Measurements from ENCODE around the gene C9orf152.
"Not testable (repeated sequence)": the region's sequence is repeated elsewhere in the genome, so short reads cannot be mapped to it uniquely, and the experiment has no call there.

The C9orf152 gene

GRCh38 chr9:110241858-110242321 lies 33.9 kb upstream of the C9orf152 start:
- no peak for TF ChIP-seq POLR2A (IDR thresholded peaks at IDR 0.05; ENCODE audit: low read depth, low read length)
- no peak for FAIRE-seq
- DNase-seq (ENCODE audit: insufficient read length, low spot score): no peak

- TF ChIP-seq POLR2A (IDR thresholded peaks at IDR 0.05; ENCODE audit: low read depth, low read length): no peak
- DNase-seq (ENCODE audit: insufficient read length, low spot score) (no peak), FAIRE-seq (no peak)
Measured at GRCh38 chr9:110241260-110241857, 33.4 kb upstream of the C9orf152 start.

- DNase-seq (ENCODE audit: insufficient read length, low spot score) (no peak), FAIRE-seq (no peak)
- no peak for TF ChIP-seq POLR2A (IDR thresholded peaks at IDR 0.05; ENCODE audit: low read depth, low read length)
Measured at GRCh38 chr9:110240198-110240597, 32.2 kb upstream of the C9orf152 start.

DNA sequence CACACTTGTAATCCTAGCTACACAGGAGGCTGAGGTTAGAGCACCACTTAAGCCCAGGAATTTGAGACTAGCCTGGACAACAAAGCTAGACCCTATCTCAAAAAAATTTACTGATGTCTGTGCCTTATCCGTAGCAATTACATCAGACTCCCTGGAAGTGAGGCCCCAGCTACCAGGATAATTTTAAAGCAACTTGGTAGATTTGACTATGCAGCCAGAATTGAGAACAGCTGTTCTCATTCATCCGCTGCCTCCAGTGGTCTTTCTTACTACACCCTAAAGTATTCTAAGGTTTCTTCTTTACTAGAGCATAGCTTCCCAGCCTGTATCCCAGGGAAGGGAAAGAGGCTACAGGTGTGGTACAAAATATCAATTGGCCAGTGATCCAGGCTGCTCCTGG lies 20.4 kb upstream of the C9orf152 start:
- DNase-seq (ENCODE audit: insufficient read length, low spot score): no peak
- no peak for FAIRE-seq

DNA sequence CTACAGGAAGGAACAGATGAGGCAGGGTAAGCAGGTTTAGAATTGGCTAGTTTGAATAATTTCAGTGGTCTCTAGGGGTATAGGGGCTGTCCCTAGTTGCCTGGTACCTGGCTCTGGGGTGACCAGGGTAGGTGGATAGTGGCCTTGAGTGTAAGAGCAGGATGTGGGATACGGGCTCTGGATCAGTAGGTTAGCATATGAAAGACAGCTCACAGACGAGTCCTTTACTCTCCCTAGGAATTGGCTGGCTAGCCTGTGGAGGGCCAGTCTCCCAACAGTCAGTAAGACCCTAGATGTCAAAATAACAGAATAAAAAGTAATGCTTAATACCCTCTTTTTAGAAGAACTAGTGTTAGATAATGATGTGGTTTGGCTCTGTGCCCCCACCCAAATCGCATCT lies 16.6 kb upstream of the C9orf152 start:
- DNase-seq (ENCODE audit: insufficient read length, low spot score) (no peak), FAIRE-seq (no peak)
- TF ChIP-seq POLR2A (IDR thresholded peaks at IDR 0.05; ENCODE audit: low read depth, low read length): no peak

More for the DNA sequence above, 20.4 kb upstream of the C9orf152 start:
- no peak for TF ChIP-seq POLR2A (IDR thresholded peaks at IDR 0.05; ENCODE audit: low read depth, low read length)

DNA sequence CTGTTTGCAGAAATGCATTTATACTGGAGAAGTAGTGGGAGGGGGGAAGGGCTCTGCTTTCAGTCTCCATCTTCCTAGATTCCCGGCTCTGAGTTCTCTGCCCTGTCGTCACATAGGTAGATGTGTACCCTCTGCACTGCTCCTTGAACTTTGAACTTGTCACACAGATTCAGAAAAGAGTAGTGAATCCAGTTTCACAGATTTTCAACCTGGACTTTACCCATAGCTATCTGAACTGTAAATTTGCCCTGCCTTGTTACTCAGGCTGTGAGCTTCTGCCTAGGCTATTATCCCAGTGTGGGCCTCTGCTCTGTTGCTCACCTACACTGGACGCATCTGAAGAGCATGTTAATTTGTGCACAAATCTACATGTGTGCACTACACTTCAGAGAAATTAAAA lies 12.8 kb upstream of the C9orf152 start:
- DNase-seq (ENCODE audit: insufficient read length, low spot score) (no peak), FAIRE-seq (no peak)
- TF ChIP-seq POLR2A (IDR thresholded peaks at IDR 0.05; ENCODE audit: low read depth, low read length): no peak

- DNase-seq (ENCODE audit: insufficient read length, low spot score): no peak
- FAIRE-seq: peak; percentile 87
- TF ChIP-seq POLR2A (IDR thresholded peaks at IDR 0.05; ENCODE audit: low read depth, low read length): no peak
Measured at GRCh38 chr9:110217656-110218099, 9.7 kb upstream of the C9orf152 start.

DNA sequence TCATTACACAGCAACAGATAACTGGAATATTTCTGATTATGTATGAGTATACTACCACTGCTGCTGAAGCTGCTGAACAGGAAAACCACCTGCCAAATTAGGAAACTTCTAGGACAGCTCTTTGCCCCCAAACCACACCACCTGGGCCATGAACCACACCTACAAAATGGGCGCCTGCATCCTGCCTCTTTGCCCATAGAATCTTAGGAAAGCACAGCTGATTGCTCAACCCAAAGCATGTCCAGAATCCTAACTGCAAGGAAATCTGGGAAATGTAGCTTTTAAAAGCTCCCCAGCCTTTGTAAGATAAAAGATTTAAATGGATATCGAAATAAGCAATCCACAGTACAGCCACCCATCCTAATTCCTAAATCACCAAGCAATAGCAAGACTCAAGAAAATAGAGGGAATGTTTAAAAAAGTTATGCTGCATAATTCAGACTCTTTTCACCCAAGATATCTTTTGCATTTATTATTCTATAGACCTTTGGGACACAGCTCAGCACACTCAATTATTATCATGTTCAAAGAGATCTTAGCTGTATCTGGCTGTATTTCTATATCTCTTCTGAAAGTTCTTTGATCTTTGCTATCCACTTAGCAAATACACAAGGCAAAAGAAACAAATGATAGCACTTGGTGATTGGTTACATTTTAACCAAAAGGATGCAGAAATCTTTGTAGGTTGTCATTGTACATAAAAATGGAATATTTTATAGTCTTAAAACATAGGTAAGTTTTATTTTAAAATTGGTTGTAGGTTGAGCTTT lies 6.8 kb upstream of the C9orf152 start:
- FAIRE-seq (no peak), DNase-seq (ENCODE audit: insufficient read length, low spot score) (no peak)
- TF ChIP-seq POLR2A (IDR thresholded peaks at IDR 0.05; ENCODE audit: low read depth, low read length): no peak

GRCh38 chr9:110214090-110214489 lies 6.1 kb upstream of the C9orf152 start:
- DNase-seq (ENCODE audit: insufficient read length, low spot score) (peak; percentile 40), FAIRE-seq (peak; percentile 23)
- no peak for TF ChIP-seq POLR2A (IDR thresholded peaks at IDR 0.05; ENCODE audit: low read depth, low read length)

GRCh38 chr9:110213413-110214044 lies 5.6 kb upstream of the C9orf152 start:
- FAIRE-seq (no peak), DNase-seq (ENCODE audit: insufficient read length, low spot score) (no peak)
- no peak for TF ChIP-seq POLR2A (IDR thresholded peaks at IDR 0.05; ENCODE audit: low read depth, low read length)

GRCh38 chr9:110207071-110207641 lies 803 bp downstream of the C9orf152 start:
- FAIRE-seq: no peak
- no peak for DNase-seq (ENCODE audit: insufficient read length, low spot score)
- no peak for TF ChIP-seq POLR2A (IDR thresholded peaks at IDR 0.05; ENCODE audit: low read depth, low read length)

DNA sequence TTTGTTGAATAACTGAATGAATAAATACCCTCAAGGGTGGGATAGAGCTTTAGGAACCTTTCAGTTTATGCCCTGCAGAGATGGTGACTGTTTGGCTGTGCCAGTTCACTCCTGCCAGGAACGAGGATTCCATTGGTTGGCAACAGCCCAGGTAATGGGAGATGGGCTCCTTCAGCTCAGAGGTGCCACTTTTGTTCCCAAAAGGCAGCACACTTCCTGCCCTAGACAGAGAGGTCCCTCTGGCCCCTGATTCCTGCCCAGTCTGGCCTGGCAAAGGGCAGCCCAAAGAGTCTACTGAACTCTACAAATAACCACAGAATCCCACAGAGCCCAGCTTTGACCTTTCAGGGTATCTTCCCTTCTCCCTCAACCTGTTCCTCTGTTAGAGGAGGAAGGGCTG lies 1.6 kb downstream of the C9orf152 start:
- DNase-seq (ENCODE audit: insufficient read length, low spot score) (no peak), FAIRE-seq (no peak)
- TF ChIP-seq POLR2A (IDR thresholded peaks at IDR 0.05; ENCODE audit: low read depth, low read length): no peak

GRCh38 chr9:110205612-110206011 lies 2.3 kb downstream of the C9orf152 start:
- not testable (repeated sequence) for DNase-seq (ENCODE audit: insufficient read length, low spot score); FAIRE-seq

- DNase-seq (ENCODE audit: insufficient read length, low spot score): no peak
- FAIRE-seq: no peak
- no peak for TF ChIP-seq POLR2A (IDR thresholded peaks at IDR 0.05; ENCODE audit: low read depth, low read length)
Measured at GRCh38 chr9:110202232-110202631, 5.7 kb downstream of the C9orf152 start.

All from H54 (cell line).